Neural cell (in vitro differentiated cells): Measurements from ENCODE around the gene SBK1.
"Not testable (repeated sequence)": the region's sequence is repeated elsewhere in the genome, so short reads cannot be mapped to it uniquely, and the experiment has no call there.

ENCODE experiments used
- EP300 ChIP-seq: fragments of 450-650 bp; conservative IDR thresholded peaks from 2 replicates; pipeline ENCODE4 v1.6.1; 2014; ENCODE audit warnings: antibody characterized with exemption, mild to moderate bottlenecking, moderate library complexity; ENCODE audit not compliant: poor library complexity, severe bottlenecking
- EZH2 ChIP-seq: fragments of 200-600, 300-800 bp; shearing (Covaris generic), sonication (generic); IDR thresholded peaks from 2 replicates; pipeline ENCODE4 v1.6.1; 2014; ENCODE audit warnings: antibody characterized with exemption, low read length, borderline replicate concordance, mild to moderate bottlenecking; ENCODE audit not compliant: insufficient read depth, poor library complexity, severe bottlenecking
- MXI1 ChIP-seq: fragments of 450-650 bp; conservative IDR thresholded peaks from 2 replicates; pipeline ENCODE4 v1.6.1; 2014; ENCODE audit warnings: antibody characterized with exemption, mild to moderate bottlenecking; ENCODE audit not compliant: poor library complexity, severe bottlenecking
- POLR2AphosphoS5 ChIP-seq: IDR thresholded peaks from 2 replicates; pipeline ENCODE4 v1.6.1; 2012
- RAD21 ChIP-seq: fragments of 450-650 bp; conservative IDR thresholded peaks from 2 replicates; pipeline ENCODE4 v1.6.1; 2014; ENCODE audit warnings: antibody characterized with exemption, mild to moderate bottlenecking, moderate library complexity
- SMC3 ChIP-seq: fragments of 450-650 bp; conservative IDR thresholded peaks from 2 replicates; pipeline ENCODE4 v1.6.1; 2014; ENCODE audit warnings: antibody characterized with exemption, mild to moderate bottlenecking, moderate library complexity; ENCODE audit not compliant: poor library complexity
- TAF1 ChIP-seq: IDR thresholded peaks from 2 replicates; pipeline ENCODE4 v1.6.1; 2012; ENCODE audit warnings: low read depth
- TF ChIP-seq, protein P1 (sequence below): fragments of 450-650 bp; IDR thresholded peaks from 2 replicates; pipeline ENCODE4 v1.5.1; 2014; ENCODE audit warnings: antibody characterized with exemption, mild to moderate bottlenecking, moderate library complexity; ENCODE audit not compliant: poor library complexity, severe bottlenecking
- TF ChIP-seq, protein P2 (sequence below): IDR thresholded peaks from 2 replicates; pipeline ENCODE4 v1.6.1; 2012; ENCODE audit warnings: borderline replicate concordance

DNA sequence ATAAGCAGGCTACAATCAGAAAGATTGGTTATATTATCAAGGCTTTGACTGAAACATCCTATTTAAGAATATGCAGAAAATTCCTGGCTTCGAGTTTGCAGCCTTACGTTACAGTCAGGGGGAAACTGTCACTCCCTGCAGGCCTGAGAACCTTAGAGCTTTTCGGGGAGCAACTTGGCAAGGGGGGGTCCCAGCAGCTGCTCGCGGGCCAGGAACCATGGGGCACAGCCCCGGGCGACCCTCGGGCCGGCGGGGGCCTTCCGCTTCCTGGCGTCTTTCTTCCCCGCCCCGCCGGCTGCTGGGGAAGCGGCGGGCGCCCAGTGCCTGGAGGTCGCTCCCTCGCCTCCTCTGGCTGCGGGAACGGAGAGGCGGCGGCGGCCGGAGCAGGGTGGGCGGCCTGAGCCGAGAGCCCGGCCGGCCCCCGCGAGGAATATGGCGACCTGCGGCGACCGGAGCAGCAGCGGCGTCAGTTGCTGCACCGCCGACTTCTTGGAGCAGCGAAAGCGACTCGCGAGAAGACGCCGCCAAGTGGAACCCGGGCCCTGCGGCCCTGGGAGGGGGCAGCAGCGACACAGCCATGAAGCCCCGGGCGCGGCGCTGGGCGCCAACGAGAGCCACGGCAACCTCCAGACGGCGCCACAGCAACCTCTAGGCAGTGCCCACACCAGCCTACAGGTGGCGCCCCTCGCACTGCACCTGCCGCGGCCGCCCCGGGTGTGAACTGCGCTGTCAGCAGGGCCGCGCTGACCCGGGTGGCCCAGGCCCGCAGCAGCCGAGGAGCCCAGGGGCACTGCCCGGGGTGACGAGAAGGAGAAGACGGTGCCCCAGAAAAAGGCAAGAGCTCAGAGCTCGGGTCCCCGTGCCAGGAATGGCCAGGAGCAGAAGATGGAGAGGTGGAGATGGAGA is 72.2 kb downstream of the SBK1 start:
- TF ChIP-seq, protein P1, sequence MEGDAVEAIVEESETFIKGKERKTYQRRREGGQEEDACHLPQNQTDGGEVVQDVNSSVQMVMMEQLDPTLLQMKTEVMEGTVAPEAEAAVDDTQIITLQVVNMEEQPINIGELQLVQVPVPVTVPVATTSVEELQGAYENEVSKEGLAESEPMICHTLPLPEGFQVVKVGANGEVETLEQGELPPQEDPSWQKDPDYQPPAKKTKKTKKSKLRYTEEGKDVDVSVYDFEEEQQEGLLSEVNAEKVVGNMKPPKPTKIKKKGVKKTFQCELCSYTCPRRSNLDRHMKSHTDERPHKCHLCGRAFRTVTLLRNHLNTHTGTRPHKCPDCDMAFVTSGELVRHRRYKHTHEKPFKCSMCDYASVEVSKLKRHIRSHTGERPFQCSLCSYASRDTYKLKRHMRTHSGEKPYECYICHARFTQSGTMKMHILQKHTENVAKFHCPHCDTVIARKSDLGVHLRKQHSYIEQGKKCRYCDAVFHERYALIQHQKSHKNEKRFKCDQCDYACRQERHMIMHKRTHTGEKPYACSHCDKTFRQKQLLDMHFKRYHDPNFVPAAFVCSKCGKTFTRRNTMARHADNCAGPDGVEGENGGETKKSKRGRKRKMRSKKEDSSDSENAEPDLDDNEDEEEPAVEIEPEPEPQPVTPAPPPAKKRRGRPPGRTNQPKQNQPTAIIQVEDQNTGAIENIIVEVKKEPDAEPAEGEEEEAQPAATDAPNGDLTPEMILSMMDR: not testable (repeated sequence)
- TF ChIP-seq MXI1, POLR2AphosphoS5, RAD21, EP300, EZH2, SMC3, TAF1: not testable (repeated sequence)
- TF ChIP-seq, protein P2, sequence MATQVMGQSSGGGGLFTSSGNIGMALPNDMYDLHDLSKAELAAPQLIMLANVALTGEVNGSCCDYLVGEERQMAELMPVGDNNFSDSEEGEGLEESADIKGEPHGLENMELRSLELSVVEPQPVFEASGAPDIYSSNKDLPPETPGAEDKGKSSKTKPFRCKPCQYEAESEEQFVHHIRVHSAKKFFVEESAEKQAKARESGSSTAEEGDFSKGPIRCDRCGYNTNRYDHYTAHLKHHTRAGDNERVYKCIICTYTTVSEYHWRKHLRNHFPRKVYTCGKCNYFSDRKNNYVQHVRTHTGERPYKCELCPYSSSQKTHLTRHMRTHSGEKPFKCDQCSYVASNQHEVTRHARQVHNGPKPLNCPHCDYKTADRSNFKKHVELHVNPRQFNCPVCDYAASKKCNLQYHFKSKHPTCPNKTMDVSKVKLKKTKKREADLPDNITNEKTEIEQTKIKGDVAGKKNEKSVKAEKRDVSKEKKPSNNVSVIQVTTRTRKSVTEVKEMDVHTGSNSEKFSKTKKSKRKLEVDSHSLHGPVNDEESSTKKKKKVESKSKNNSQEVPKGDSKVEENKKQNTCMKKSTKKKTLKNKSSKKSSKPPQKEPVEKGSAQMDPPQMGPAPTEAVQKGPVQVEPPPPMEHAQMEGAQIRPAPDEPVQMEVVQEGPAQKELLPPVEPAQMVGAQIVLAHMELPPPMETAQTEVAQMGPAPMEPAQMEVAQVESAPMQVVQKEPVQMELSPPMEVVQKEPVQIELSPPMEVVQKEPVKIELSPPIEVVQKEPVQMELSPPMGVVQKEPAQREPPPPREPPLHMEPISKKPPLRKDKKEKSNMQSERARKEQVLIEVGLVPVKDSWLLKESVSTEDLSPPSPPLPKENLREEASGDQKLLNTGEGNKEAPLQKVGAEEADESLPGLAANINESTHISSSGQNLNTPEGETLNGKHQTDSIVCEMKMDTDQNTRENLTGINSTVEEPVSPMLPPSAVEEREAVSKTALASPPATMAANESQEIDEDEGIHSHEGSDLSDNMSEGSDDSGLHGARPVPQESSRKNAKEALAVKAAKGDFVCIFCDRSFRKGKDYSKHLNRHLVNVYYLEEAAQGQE: not testable (repeated sequence)
